HL-60 (cell line): ENCODE data around the gene SERPIND1.

Source experiments
- CTCF ChIP-seq: IDR thresholded peaks from one replicate; pipeline ENCODE4 v1.5.1; 2011; ENCODE audit warnings: low read length, control low read depth, inconsistent platforms; ENCODE audit not compliant: insufficient read depth
- POLR2AphosphoS5 ChIP-seq: IDR thresholded peaks from 2 replicates; pipeline ENCODE4 v1.6.1; 2012; ENCODE audit warnings: low read depth

DNA sequence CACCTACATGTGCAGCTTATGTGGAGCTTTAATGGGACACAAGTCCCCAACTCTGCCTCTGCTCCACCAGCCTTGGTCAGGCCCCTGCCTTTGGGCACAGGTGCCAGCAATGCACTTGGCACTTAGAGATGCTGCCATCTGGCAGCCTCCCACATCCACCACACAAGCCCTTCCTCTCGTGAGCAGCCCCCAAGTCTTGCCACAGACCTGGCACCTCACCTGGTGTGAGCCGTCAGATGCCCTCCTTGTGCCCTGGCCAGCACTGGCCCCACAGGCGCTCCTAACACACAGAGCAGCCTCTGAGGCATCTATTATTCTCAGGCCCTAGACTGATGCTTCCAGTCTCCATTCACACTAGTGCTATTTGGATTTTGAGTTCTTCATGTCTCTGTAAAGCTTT, 24.5 kb upstream of the SERPIND1 start:
- TF ChIP-seq CTCF = no peak
- no peak for TF ChIP-seq POLR2AphosphoS5
